ENCODE measurements around the gene DPF1.
"Not testable (repeated sequence)": the region's sequence is repeated elsewhere in the genome, so short reads cannot be mapped to it uniquely, and the experiment has no call there.

The DPF1 gene

DNA sequence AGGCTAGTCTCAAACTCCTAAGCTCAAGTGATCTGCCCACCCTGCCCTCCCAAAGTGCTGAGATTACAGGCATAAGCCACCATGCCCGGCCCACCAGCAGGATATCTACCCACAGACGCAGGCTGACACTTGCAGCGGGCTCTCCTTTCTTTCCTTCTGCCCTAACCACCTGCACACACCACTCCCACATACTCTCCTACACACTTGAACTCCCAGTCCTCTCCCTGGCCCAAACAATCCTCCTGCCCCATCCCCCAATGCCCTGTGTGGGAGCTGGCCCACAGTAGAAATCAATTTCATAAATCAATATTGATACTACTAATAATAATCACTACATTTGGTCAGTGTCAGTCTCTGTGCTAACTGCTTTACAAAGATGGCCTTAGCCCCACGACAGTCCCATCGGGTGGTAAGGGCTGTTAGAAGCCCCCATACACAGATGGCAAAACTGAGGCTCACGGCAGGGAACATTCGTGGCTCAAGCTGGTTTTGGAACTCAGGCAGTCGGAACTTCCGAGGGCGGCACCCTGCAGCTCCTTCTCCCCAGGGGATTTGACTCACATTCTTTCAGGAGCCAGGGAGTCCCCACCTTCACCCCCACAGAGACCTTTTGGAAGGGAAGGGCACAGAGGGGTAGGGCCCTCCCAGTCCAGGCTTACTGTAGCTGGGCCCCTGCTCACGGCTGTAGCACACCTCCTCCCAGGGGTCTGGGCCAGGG, 3.4 kb upstream of the DPF1 start:
- no peak overlapping the region for H3K4me3 ChIP-seq (ENCODE audit: low read depth, low read length)
- DNase-seq (ENCODE audit: low read depth), result no peak
- TF ChIP-seq, protein P1, sequence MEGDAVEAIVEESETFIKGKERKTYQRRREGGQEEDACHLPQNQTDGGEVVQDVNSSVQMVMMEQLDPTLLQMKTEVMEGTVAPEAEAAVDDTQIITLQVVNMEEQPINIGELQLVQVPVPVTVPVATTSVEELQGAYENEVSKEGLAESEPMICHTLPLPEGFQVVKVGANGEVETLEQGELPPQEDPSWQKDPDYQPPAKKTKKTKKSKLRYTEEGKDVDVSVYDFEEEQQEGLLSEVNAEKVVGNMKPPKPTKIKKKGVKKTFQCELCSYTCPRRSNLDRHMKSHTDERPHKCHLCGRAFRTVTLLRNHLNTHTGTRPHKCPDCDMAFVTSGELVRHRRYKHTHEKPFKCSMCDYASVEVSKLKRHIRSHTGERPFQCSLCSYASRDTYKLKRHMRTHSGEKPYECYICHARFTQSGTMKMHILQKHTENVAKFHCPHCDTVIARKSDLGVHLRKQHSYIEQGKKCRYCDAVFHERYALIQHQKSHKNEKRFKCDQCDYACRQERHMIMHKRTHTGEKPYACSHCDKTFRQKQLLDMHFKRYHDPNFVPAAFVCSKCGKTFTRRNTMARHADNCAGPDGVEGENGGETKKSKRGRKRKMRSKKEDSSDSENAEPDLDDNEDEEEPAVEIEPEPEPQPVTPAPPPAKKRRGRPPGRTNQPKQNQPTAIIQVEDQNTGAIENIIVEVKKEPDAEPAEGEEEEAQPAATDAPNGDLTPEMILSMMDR (IDR thresholded peaks at IDR 0.05; ENCODE audit: insufficient read depth, low read depth, low read length, missing control alignments), result no peak

DNA sequence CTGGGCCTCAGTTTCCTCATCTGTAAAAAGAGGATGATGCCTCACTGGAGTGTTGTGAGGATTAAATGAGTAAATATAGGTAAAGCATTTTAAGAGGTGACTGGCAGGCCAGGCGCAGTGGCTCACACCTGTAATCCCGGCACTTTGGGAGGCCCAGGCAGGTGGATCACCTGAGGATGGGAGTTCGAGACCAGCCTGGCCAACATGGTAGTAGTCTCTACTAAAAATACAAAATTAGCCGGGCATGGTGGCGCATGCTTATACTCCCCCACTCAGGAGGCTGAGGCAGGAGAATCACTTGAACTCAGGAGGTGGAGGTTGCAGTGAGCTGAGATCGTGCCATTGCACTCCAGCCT, 819 bp upstream of the DPF1 start:
- DNase-seq (ENCODE audit: low read depth); H3K4me3 ChIP-seq (ENCODE audit: low read depth, low read length): not testable (repeated sequence)

DNA sequence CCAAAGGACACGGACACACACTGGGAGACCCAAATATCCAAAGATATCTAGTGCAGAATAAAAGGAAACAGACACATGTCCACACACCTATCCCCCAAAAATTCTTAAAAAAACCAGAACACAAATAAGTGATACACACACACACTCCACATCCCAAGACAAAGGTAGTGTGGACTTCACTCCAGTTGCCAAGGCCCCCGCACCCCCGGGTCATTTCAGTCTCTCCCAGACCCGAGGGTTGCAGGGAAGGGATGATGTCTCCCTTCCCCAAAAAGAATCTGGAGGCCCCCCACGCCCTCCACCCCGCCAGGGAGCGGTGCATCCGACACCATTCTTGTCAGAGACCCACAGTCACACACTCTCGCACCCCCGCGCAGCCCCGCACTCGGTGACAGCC, 407 bp downstream of the DPF1 start:
- no peak for DNase-seq (ENCODE audit: low read depth)
- TF ChIP-seq, protein P1 (IDR thresholded peaks at IDR 0.05; ENCODE audit: insufficient read depth, low read depth, low read length, missing control alignments), result no peak
- H3K4me3 ChIP-seq (ENCODE audit: low read depth, low read length), result peak overlapping the region; percentile 54

DNA sequence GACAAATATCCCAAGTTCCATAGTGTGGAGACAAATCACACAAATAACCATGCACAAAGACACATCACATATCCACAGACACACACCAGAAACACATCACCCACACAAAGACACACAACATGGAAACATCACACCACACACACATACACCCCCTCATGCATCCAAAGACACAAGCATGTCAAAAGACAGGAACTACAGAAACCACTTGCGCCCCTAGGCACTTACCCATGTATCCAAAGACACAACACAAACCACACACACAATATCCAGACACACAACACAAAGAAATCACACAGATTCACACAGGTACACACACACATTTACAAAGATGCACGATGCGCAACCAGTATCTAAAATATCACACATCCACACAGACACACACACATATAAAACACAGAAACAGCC, 901 bp downstream of the DPF1 start:
- TF ChIP-seq, protein P1 (IDR thresholded peaks at IDR 0.05; ENCODE audit: insufficient read depth, low read depth, low read length, missing control alignments), result no peak
- no peak overlapping the region for H3K4me3 ChIP-seq (ENCODE audit: low read depth, low read length)
- DNase-seq (ENCODE audit: low read depth), result no peak

DNA sequence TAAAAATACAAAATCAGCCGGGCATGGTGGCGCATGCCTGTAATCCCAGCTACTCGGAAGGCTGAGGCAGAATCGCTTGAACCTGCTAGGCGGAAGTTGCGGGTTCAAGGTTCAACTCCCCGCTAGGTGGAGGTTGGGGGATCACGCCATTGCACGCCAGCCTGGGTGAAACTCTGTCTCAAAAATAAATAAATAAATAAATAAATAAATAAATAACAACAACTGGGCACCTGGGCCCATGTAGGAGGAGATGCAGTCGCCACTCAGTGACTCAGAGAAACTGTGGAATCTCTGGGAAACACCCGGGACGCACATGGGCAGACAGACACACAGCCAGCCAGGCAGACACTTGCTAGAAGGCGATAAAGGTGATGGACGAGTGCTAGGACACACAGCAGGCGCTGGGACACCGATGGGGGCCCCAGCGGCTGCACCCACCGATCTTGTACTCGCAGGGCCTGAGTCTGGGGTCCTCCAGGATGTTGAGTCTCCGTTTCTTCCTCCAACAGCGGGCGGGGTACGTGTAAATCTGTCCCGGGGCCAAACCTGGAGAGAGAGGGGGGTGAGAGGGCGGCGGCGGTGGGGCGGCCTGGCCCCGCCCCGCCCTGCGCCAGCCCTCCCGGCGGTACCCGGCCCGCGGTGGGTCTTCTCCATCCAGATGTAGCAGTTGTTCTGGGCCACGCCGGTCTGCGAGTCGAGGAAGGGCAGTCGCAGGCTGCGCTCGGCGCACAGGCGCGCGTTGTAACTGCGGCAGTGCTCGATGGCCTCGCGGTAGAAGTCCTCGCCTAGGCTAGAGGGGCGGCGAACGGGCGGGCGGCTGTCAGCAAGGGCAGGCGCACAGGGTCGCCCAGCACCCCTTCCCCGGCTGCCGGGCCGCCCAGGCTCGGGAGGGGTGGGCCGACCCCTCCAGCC, 1.8 kb downstream of the DPF1 start:
- TF ChIP-seq, protein P1 (IDR thresholded peaks at IDR 0.05; ENCODE audit: insufficient read depth, low read depth, low read length, missing control alignments), result no peak
- DNase-seq (ENCODE audit: low read depth), result no peak

DNA sequence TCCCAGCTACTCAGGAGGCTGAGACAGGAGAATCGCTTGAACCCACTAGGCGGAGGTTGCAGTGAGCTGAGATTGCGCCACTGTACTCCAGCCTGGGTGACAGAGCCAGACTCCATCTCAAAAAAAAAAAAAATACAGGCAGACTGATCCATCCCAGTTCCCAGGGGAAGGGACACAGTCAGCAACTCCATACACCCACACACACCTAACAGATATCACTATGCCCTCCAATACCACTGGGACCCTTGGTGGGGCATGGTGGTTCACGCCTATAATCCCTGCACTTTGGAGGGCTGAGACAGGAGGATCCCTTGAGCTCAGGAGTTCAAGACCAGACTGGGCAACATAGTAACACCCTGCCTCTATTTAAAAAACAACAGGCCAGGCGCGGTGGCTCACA, 2.6 kb downstream of the DPF1 start:
- no peak overlapping the region for H3K4me3 ChIP-seq (ENCODE audit: low read depth, low read length)
- DNase-seq (ENCODE audit: low read depth), result no peak
- TF ChIP-seq, protein P1 (IDR thresholded peaks at IDR 0.05; ENCODE audit: insufficient read depth, low read depth, low read length, missing control alignments), result no peak

More for the DNA sequence above, 1.8 kb downstream of the DPF1 start:
- H3K4me3 ChIP-seq (ENCODE audit: low read depth, low read length), result no peak overlapping the region

DNA sequence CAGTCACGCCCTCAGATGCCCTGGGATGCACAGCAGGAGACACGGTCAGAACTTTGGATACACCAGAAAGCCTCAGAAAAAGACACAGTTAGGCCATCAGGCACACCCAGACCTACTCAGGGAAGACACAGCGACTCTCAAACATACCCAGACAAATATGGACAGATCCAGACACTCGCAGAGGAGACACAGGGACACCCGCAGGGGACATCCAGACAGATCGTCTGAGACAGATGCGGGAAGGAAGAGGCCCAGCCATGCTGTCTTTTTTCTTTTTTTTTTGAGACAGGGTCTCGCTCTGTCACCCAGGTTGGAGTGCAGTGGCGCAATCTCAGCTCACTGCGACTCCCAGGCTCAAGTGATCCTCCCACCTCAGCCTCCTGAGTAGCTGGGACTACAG, 4.8 kb downstream of the DPF1 start:
- no peak for DNase-seq (ENCODE audit: low read depth)
- H3K4me3 ChIP-seq (ENCODE audit: low read depth, low read length), result no peak overlapping the region
- TF ChIP-seq, protein P1 (IDR thresholded peaks at IDR 0.05; ENCODE audit: insufficient read depth, low read depth, low read length, missing control alignments), result no peak
